Measurements from ENCODE around the gene IGSF1.
"Not testable (repeated sequence)": the region's sequence is repeated elsewhere in the genome, so short reads cannot be mapped to it uniquely, and the experiment has no call there.

GRCh38 chrX:131250984-131251738 lies 37.9 kb downstream of the IGSF1 start:
- TF ChIP-seq CTCF, POLR2A (IDR thresholded peaks at IDR 0.05): not testable (repeated sequence)
